Liver (tissue), 9 donors: ENCODE results near the gene TMEM170B. TPM values are rescaled to one million over a fixed set of nuclear protein-coding genes. Genes with fewer than 3 reads are reported as not detected.

Source experiments
- DNase-seq: peaks from one replicate; pipeline ENCODE4 v3.0.0-alpha.2; 2017; ENCODE audit warnings: low spot score
- H3K27ac ChIP-seq, 2 donors: one replicate each; pipeline ENCODE4 v1.7.0; 2013; ENCODE audit warnings: inconsistent platforms in 2 of 2, low read length in 2 of 2, control low read depth in 1 of 2, low read depth in 1 of 2, mild to moderate bottlenecking in 1 of 2
- H3K27me3 ChIP-seq, 4 donors: one replicate each; pipeline versions ENCODE4 v1.6.1 to v1.7.0; 2013; ENCODE audit warnings: low read length in 3 of 4, inconsistent platforms in 1 of 4, mild to moderate bottlenecking in 1 of 4, moderate library complexity in 1 of 4; ENCODE audit not compliant: control insufficient read depth in 4 of 4, insufficient read depth in 4 of 4
- H3K36me3 ChIP-seq, 4 donors: one replicate each; pipeline versions ENCODE4 v1.6.1 to v1.7.0; 2013; ENCODE audit warnings: low read length in 3 of 4, mild to moderate bottlenecking in 3 of 4, low read depth in 1 of 4, moderate library complexity in 1 of 4; ENCODE audit not compliant: control insufficient read depth in 4 of 4, insufficient read depth in 3 of 4
- H3K4me1 ChIP-seq, 4 donors: one replicate each; pipeline versions ENCODE4 v1.6.1 to v1.7.0; 2013; ENCODE audit warnings: low read length in 3 of 4, mild to moderate bottlenecking in 3 of 4, moderate library complexity in 1 of 4; ENCODE audit not compliant: control insufficient read depth in 4 of 4, insufficient read depth in 4 of 4
- H3K4me3 ChIP-seq, 3 donors: one replicate each; pipeline versions ENCODE4 v1.6.1 to v1.7.0; 2013; ENCODE audit warnings: low read length in 3 of 3, control low read depth in 1 of 3, low read depth in 1 of 3, mild to moderate bottlenecking in 1 of 3
- H3K9ac ChIP-seq, 2 donors: one replicate each; pipeline ENCODE4 v1.7.0; 2013; ENCODE audit warnings: low read length in 2 of 2, mild to moderate bottlenecking in 2 of 2, moderate library complexity in 2 of 2, control low read depth in 1 of 2, low read depth in 1 of 2
- H3K9me3 ChIP-seq, 4 donors: one replicate each; pipeline versions ENCODE4 v1.6.1 to v1.7.0; 2013; ENCODE audit warnings: low read length in 3 of 4; ENCODE audit not compliant: control insufficient read depth in 4 of 4
- ATF3 ChIP-seq: IDR thresholded peaks from 2 replicates; pipeline ENCODE4 v1.6.1; 2016; ENCODE audit warnings: antibody characterized with exemption
- CTCF ChIP-seq: fragments of 150-350 bp; IDR thresholded peaks from 2 replicates; pipeline ENCODE4 v1.5.1; 2017; ENCODE audit warnings: improper control_type of control experiment, low read depth, low read length; ENCODE audit not compliant: missing input control
- EGR1 ChIP-seq, 2 donors: IDR thresholded peaks; 2 replicates each; pipeline ENCODE4 v1.6.1; 2016 to 2018; ENCODE audit warnings: antibody characterized with exemption in 2 of 2, low read depth in 2 of 2
- FOXA2 ChIP-seq: IDR thresholded peaks from 2 replicates; pipeline ENCODE4 v1.6.1; 2016; ENCODE audit warnings: antibody characterized with exemption
- GABPA ChIP-seq, 2 donors: IDR thresholded peaks in 1 of 2; conservative IDR thresholded peaks in 1 of 2; 2 replicates each; pipeline ENCODE4 v1.6.1; 2016; ENCODE audit warnings: antibody characterized with exemption in 2 of 2, mild to moderate bottlenecking in 1 of 2, moderate library complexity in 1 of 2
- HNF4A ChIP-seq, 2 donors: conservative IDR thresholded peaks; 2 replicates each; pipeline ENCODE4 v1.6.1; 2016; ENCODE audit warnings: antibody characterized with exemption in 2 of 2, mild to moderate bottlenecking in 2 of 2
- HNF4G ChIP-seq: IDR thresholded peaks from 2 replicates; pipeline ENCODE4 v1.6.1; 2016; ENCODE audit warnings: antibody characterized with exemption
- JUND ChIP-seq, 2 donors: IDR thresholded peaks; 2 replicates each; pipeline ENCODE4 v1.6.1; 2016; ENCODE audit warnings: antibody characterized with exemption in 2 of 2
- MAX ChIP-seq: IDR thresholded peaks from 2 replicates; pipeline ENCODE4 v1.6.1; 2016; ENCODE audit warnings: antibody characterized with exemption
- NR2F2 ChIP-seq: IDR thresholded peaks from 2 replicates; pipeline ENCODE4 v1.6.1; 2016; ENCODE audit warnings: antibody characterized with exemption
- RAD21 ChIP-seq, 2 donors: IDR thresholded peaks; 2 replicates each; pipeline ENCODE4 v1.6.1; 2016; ENCODE audit warnings: antibody characterized with exemption in 2 of 2, mild to moderate bottlenecking in 2 of 2
- RXRA ChIP-seq, 2 donors: IDR thresholded peaks; 2 replicates each; pipeline ENCODE4 v1.6.1; 2017 to 2018; ENCODE audit warnings: antibody characterized with exemption in 2 of 2, mild to moderate bottlenecking in 1 of 2
- SP1 ChIP-seq: IDR thresholded peaks from 2 replicates; pipeline ENCODE4 v1.6.1; 2018; ENCODE audit warnings: antibody characterized with exemption, mild to moderate bottlenecking
- TAF1 ChIP-seq: conservative IDR thresholded peaks from 2 replicates; pipeline ENCODE4 v1.6.1; 2016; ENCODE audit warnings: antibody characterized with exemption, mild to moderate bottlenecking
- WGBS: extraction: QIAGEN DNeasy Blood & Tissue Kit; methylation state at CpG from one replicate; pipeline ENCODE4 v1.1.7; 2013; 5-methylcytosine and 5-hydroxymethylcytosine counted together
- polyA plus RNA-seq, 2 donors: library from polyadenylated mRNA; stranded (reverse) in 1 of 2; unstranded in 1 of 2; fragments of 200-250 nt in 1 of 2; fragments of >200 nt in 1 of 2; fragmentation: Nextera tagmentation in 1 of 2; extraction: Ambion mirVana in 1 of 2; gene quantifications; one replicate each; pipeline versions ENCODE4 v1.2.1 to v1.2.3, GENCODE V29; 2013 to 2015
- total RNA-seq, 2 donors: library from RNA; depleted of rRNA; stranded (reverse); fragments of >200 nt; gene quantifications; one replicate each; pipeline ENCODE4 v1.2.3, GENCODE V29; 2014
- donor health status: healthy.
- donor health status: healthy.
- donor health status: healthy.
- donor health status: healthy.
- donor health status: healthy.

TMEM170B gene
- total and polyA plus RNA-seq, 4 donors, result 1.8 to 11.0 (median 6.1) TPM

- peaks cover 0 to 4% (median under 1%) of the 10 kb centered on the region in 4 donors for H3K4me1 ChIP-seq
- DNase-seq, result no peak
- H3K36me3 ChIP-seq, result no peaks in the 10 kb centered on the region
- no peak overlapping the region for H3K27ac ChIP-seq
- no peak for TF ChIP-seq NR2F2
- no peak for TF ChIP-seq FOXA2
- TF ChIP-seq GABPA (IDR thresholded peaks at IDR 0.05 in 1 of 2, conservative IDR thresholded peaks at IDR 0.05 in 1 of 2), result no peak
- no peak for TF ChIP-seq TAF1
- no peak for TF ChIP-seq EGR1 (IDR thresholded peaks at IDR 0.05; ENCODE audit: low read depth in 2 of 2)
- TF ChIP-seq MAX, result no peak
- WGBS, result 65% methylated on average over 5 of the region's 5 CpGs
- H3K9me3 ChIP-seq, result no peaks in the 10 kb centered on the region
- no peak overlapping the region for H3K4me3 ChIP-seq
- no peak overlapping the region for H3K9ac ChIP-seq
- no peaks in the 10 kb centered on the region for H3K27me3 ChIP-seq
Observed at GRCh38 chr6:11604836-11605506, 67.4 kb downstream of the TMEM170B start.

- Histone ChIP-seq H3K9me3 (no peaks in the 10 kb centered on the region), H3K27me3 (no peaks in the 10 kb centered on the region), H3K4me1 (peaks cover 0 to 4% (median under 1%) of the 10 kb centered on the region in 4 donors), H3K27ac (no peak overlapping the region), H3K36me3 (no peaks in the 10 kb centered on the region), H3K4me3 (no peak overlapping the region), H3K9ac (no peak overlapping the region)
- DNase-seq, result no peak
- 71% methylated on average over 4 of the region's 4 CpGs for WGBS
- no peak for TF ChIP-seq TAF1
- TF ChIP-seq FOXA2, result no peak
- TF ChIP-seq NR2F2, result peak; percentile 21
Observed at GRCh38 chr6:11605507-11605905, 68.0 kb downstream of the TMEM170B start.

GRCh38 chr6:11606332-11606731 lies 68.8 kb downstream of the TMEM170B start:
- Histone ChIP-seq H3K36me3 (no peaks in the 10 kb centered on the region), H3K9me3 (no peaks in the 10 kb centered on the region), H3K4me1 (peaks cover 0 to 4% (median under 1%) of the 10 kb centered on the region in 4 donors), H3K27ac (no peak overlapping the region), H3K4me3 (no peak overlapping the region), H3K27me3 (no peaks in the 10 kb centered on the region), H3K9ac (no peak overlapping the region)
- 61% methylated on average over 6 of the region's 6 CpGs for WGBS
- TF ChIP-seq RXRA (IDR thresholded peaks at IDR 0.05), result no peak
- TF ChIP-seq HNF4G, result no peak
- TF ChIP-seq EGR1 (IDR thresholded peaks at IDR 0.05; ENCODE audit: low read depth in 2 of 2), result no peak
- no peak for TF ChIP-seq CTCF
- no peak for TF ChIP-seq MAX
- TF ChIP-seq SP1, result no peak
- TF ChIP-seq HNF4A (conservative IDR thresholded peaks at IDR 0.05), result no peak
- TF ChIP-seq JUND (IDR thresholded peaks at IDR 0.05), result no peak
- TF ChIP-seq RAD21 (IDR thresholded peaks at IDR 0.05), result no peak
- no peak for TF ChIP-seq ATF3
- no peak for TF ChIP-seq GABPA (IDR thresholded peaks at IDR 0.05 in 1 of 2, conservative IDR thresholded peaks at IDR 0.05 in 1 of 2)
- DNase-seq, result no peak
